OCI-M1 (cell line): Measurements from ENCODE around the gene TBCEL.
"Not testable (repeated sequence)": the region's sequence is repeated elsewhere in the genome, so short reads cannot be mapped to it uniquely, and the experiment has no call there.

Experiments used
- DNase-seq: peaks from one replicate; lab custom pipeline; 2025; lab: John Stamatoyannopoulos, UW

TBCEL gene

GRCh38 chr11:121029813-121030445 lies 6.0 kb downstream of the TBCEL start:
- DNase-seq: no peak

- DNase-seq: no peak
Observed at GRCh38 chr11:121031167-121031566, 7.3 kb downstream of the TBCEL start.

DNA sequence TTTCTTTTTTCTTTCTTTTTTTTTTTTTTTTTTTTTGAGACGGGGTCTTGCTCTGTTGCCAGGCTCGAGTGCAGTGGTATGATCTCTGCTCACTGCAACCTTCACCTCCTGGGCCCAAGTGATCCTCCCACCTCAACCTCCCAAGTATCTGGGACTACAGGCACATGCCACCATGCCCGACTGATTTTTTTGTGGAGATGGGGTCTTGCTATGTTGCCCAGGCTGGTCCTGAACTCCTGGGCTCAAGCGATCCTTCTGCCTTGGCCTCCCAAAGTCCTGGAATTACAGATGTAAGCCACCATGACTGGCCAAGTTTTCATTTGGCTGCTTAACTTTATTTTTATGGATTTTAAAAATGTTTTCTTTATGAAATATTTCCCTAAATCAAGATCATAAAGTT lies 7.7 kb downstream of the TBCEL start:
- not testable (repeated sequence) for DNase-seq

DNA sequence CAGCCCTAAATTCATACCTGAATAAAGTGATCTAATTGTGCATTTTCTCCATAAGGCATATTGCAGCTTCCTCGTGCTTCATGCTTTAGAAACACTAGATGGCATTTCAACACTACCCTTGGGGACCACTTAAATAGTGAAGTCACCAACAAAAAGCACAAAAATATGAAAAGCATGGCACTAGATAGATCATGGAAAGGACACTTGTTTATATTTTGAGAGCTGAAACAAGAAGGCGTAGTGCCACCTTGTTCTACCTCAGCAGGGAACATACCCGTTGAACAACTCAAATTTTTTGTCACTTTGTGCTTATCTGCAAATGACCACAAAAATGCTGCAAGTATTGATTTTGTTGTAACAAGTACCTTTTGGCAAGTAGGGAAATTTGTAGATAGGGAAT lies 8.6 kb downstream of the TBCEL start:
- DNase-seq: peak; percentile 67

DNA sequence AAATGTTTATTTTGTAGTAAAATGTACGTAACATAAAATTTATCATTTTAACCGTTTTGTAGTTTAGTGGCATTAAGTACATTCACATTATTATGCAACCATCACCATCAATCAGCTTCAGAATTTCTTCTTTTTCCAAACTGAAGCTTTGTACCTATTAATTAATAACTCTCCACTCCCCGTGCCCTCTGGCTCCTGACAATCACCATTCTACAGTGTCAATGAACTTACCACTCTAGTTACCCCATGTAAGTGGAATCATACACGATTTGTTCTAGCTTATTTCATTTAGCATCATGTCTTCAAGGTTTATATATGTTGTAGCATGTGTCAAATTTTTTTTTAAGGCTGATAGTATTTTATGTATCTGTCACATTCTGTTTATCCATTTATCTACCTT lies 9.7 kb downstream of the TBCEL start:
- DNase-seq: no peak

- DNase-seq: no peak
Observed at GRCh38 chr11:121035169-121035755, 11.4 kb downstream of the TBCEL start.

- DNase-seq: peak; percentile 84
Observed at GRCh38 chr11:121035780-121036179, 11.9 kb downstream of the TBCEL start.

- peak; percentile 34 for DNase-seq
Observed at GRCh38 chr11:121037016-121037415, 13.1 kb downstream of the TBCEL start.

- DNase-seq: no peak
Observed at GRCh38 chr11:121038648-121039409, 14.9 kb downstream of the TBCEL start.

- no peak for DNase-seq
Observed at GRCh38 chr11:121039971-121040613, 16.2 kb downstream of the TBCEL start.

GRCh38 chr11:121040614-121041002 lies 16.7 kb downstream of the TBCEL start:
- DNase-seq: no peak

DNA sequence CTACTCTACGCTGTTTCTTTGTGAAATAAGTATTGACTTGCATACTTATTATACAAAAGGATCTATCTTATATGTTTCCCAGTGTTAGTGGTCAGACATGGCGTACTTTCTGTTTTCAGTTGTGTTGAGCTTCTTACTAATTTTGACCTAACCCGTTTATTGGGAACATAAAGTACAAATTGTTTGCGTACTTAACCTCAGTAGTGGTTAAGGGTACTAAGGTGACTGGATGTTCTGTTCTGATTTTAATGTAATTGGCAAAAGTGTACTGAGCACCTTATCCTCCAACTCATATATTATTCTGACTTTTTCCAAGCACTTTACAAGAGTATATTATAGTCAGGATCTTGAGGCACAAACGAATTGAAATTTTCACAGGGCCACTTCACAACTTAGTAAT lies 17.2 kb downstream of the TBCEL start:
- no peak for DNase-seq

GRCh38 chr11:121042296-121042695 lies 18.4 kb downstream of the TBCEL start:
- DNase-seq: peak; percentile 19

DNA sequence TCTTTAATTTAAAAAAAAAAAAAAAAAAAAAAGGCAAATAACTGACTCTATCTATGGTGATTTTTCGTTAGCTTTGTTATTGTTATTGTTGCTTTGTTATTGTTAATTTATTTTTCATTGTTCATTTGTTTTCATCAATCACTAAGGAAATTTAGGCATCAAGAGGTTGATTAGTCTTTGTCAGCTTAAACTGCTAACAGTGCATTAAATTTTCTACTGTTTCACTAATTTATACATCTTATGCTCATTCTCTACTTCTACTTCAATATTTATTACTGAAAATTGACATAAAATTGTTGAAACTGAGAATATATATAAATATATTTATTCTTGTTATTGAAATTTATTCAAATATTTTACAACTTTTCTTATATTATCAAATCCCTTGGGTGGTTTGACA lies 24.0 kb downstream of the TBCEL start:
- no peak for DNase-seq

DNA sequence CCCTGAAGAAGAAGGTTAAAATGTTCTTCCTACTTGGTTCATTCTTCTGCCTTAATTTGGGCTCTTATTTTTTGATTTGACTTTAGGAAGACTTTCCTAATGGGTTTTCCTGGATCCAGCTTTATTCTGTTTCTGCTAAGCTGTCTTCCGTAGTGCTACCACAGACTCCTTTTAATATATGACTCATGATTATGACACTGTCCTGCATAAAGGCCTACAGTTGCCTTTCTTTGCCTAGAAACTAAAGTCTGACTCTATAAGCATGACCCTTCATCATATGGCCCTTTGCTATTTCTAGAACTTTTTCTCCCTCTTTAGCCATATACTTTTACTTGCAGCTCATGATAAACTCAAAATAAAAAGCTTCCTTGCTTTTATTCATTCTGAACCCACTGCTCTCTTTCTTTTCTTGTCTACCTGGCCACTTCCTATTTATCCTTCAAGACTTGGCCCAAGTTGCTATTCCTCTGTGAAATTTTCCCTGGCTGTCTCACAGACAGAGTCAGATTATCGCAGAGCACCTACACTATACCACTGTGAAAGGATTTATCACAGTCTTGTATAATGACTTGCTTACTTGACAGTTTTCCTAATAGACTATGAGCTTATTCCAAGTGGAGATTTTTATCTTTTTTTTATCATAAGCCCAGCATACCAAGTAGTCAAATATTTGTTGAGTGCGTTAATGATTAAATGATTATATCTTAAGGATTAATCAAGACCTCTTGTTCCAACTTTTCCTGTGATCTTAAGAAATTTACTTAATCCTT lies 24.7 kb downstream of the TBCEL start:
- no peak for DNase-seq

GRCh38 chr11:121053244-121053643 lies 29.3 kb downstream of the TBCEL start:
- no peak for DNase-seq

- no peak for DNase-seq
Observed at GRCh38 chr11:121054266-121054665, 30.4 kb downstream of the TBCEL start.

- DNase-seq: no peak
Observed at GRCh38 chr11:121055076-121055475, 31.2 kb downstream of the TBCEL start.

- no peak for DNase-seq
Observed at GRCh38 chr11:121057922-121058321, 34.0 kb downstream of the TBCEL start.

GRCh38 chr11:121058941-121059340 lies 35.0 kb downstream of the TBCEL start:
- peak; percentile 23 for DNase-seq

DNA sequence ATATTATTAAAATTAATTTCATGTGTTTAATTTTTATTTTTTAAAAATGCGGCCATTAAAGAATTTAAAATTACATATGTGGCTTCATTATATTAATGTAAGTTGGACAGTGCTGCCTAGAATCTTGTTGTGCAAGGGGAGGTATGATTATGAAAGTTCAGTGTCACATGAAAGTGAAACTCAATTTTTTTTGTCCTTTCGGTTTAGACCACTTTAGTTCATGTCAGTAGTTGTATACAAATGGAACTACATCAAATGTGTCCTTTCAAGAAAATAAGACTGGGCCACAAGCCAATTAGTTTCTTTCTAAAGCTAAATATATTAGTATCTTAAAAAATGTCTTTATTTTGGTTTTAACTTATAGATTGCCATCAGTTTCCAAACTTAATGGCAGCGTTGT lies 35.7 kb downstream of the TBCEL start:
- DNase-seq: peak; percentile 83

GRCh38 chr11:121063728-121064127 lies 39.8 kb downstream of the TBCEL start:
- DNase-seq: peak; percentile 59
